GM18867 (cell line): ENCODE results near the gene BANP.
"Not testable (repeated sequence)": the region's sequence is repeated elsewhere in the genome, so short reads cannot be mapped to it uniquely, and the experiment has no call there.

Experiments used
- ATAC-seq: cut with Tn5 transposase; IDR thresholded peaks from one replicate; pipeline ENCODE4 v1.9.1; 2021; ENCODE audit warnings: mild to moderate bottlenecking, moderate library complexity; ENCODE audit not compliant: unreplicated experiment

The BANP gene

GRCh38 chr16:88096659-88097058, 145.4 kb downstream of the BANP start:
- ATAC-seq, result not testable (repeated sequence)

GRCh38 chr16:88098731-88099562, 147.7 kb downstream of the BANP start:
- ATAC-seq, result not testable (repeated sequence)

GRCh38 chr16:88099563-88099890, 148.3 kb downstream of the BANP start:
- no peak for ATAC-seq

- not testable (repeated sequence) for ATAC-seq
These were observed 148.7 kb downstream of the BANP start for GRCh38 chr16:88099956-88100355.

GRCh38 chr16:88100801-88101622, 149.8 kb downstream of the BANP start:
- not testable (repeated sequence) for ATAC-seq

GRCh38 chr16:88101623-88102105, 150.4 kb downstream of the BANP start:
- ATAC-seq, result not testable (repeated sequence)

GRCh38 chr16:88102597-88102996, 151.4 kb downstream of the BANP start:
- ATAC-seq, result no peak

- ATAC-seq, result no peak
These were observed 151.8 kb downstream of the BANP start for GRCh38 chr16:88103011-88103410.

- no peak for ATAC-seq
These were observed 152.5 kb downstream of the BANP start for GRCh38 chr16:88103581-88104188.

- ATAC-seq, result not testable (repeated sequence)
These were observed 153.1 kb downstream of the BANP start for GRCh38 chr16:88104363-88104762.

- not testable (repeated sequence) for ATAC-seq
These were observed 154.4 kb downstream of the BANP start for GRCh38 chr16:88105574-88106140.

- ATAC-seq, result not testable (repeated sequence)
These were observed 155.3 kb downstream of the BANP start for GRCh38 chr16:88106566-88106965.

GRCh38 chr16:88108762-88109161, 157.5 kb downstream of the BANP start:
- no peak for ATAC-seq

- ATAC-seq, result not testable (repeated sequence)
These were observed 158.7 kb downstream of the BANP start for GRCh38 chr16:88109726-88110621.

- ATAC-seq, result not testable (repeated sequence)
These were observed 159.8 kb downstream of the BANP start for GRCh38 chr16:88110875-88111494.

- not testable (repeated sequence) for ATAC-seq
These were observed 160.7 kb downstream of the BANP start for GRCh38 chr16:88111976-88112375.

GRCh38 chr16:88113545-88114045, 162.4 kb downstream of the BANP start:
- no peak for ATAC-seq

GRCh38 chr16:88114541-88115228, 163.5 kb downstream of the BANP start:
- not testable (repeated sequence) for ATAC-seq

GRCh38 chr16:88116121-88116520, 164.9 kb downstream of the BANP start:
- no peak for ATAC-seq
